Liver (tissue), 9 donors: Measurements from ENCODE around the gene NR5A2. TPM values are rescaled to one million over a fixed set of nuclear protein-coding genes. Genes with fewer than 3 reads are reported as not detected.

ENCODE experiments used
- DNase-seq: peaks from one replicate; pipeline ENCODE4 v3.0.0-alpha.2; 2017; ENCODE audit warnings: low spot score
- H3K27ac ChIP-seq, 2 donors: one replicate each; pipeline ENCODE4 v1.7.0; 2013; ENCODE audit warnings: inconsistent platforms in 2 of 2, low read length in 2 of 2, control low read depth in 1 of 2, low read depth in 1 of 2, mild to moderate bottlenecking in 1 of 2
- H3K27me3 ChIP-seq, 4 donors: one replicate each; pipeline versions ENCODE4 v1.6.1 to v1.7.0; 2013; ENCODE audit warnings: low read length in 3 of 4, inconsistent platforms in 1 of 4, mild to moderate bottlenecking in 1 of 4, moderate library complexity in 1 of 4; ENCODE audit not compliant: control insufficient read depth in 4 of 4, insufficient read depth in 4 of 4
- H3K36me3 ChIP-seq, 4 donors: one replicate each; pipeline versions ENCODE4 v1.6.1 to v1.7.0; 2013; ENCODE audit warnings: low read length in 3 of 4, mild to moderate bottlenecking in 3 of 4, low read depth in 1 of 4, moderate library complexity in 1 of 4; ENCODE audit not compliant: control insufficient read depth in 4 of 4, insufficient read depth in 3 of 4
- H3K4me1 ChIP-seq, 4 donors: one replicate each; pipeline versions ENCODE4 v1.6.1 to v1.7.0; 2013; ENCODE audit warnings: low read length in 3 of 4, mild to moderate bottlenecking in 3 of 4, moderate library complexity in 1 of 4; ENCODE audit not compliant: control insufficient read depth in 4 of 4, insufficient read depth in 4 of 4
- H3K4me3 ChIP-seq, 3 donors: one replicate each; pipeline versions ENCODE4 v1.6.1 to v1.7.0; 2013; ENCODE audit warnings: low read length in 3 of 3, control low read depth in 1 of 3, low read depth in 1 of 3, mild to moderate bottlenecking in 1 of 3
- H3K9ac ChIP-seq, 2 donors: one replicate each; pipeline ENCODE4 v1.7.0; 2013; ENCODE audit warnings: low read length in 2 of 2, mild to moderate bottlenecking in 2 of 2, moderate library complexity in 2 of 2, control low read depth in 1 of 2, low read depth in 1 of 2
- H3K9me3 ChIP-seq, 4 donors: one replicate each; pipeline versions ENCODE4 v1.6.1 to v1.7.0; 2013; ENCODE audit warnings: low read length in 3 of 4; ENCODE audit not compliant: control insufficient read depth in 4 of 4
- EGR1 ChIP-seq, 2 donors: IDR thresholded peaks; 2 replicates each; pipeline ENCODE4 v1.6.1; 2016 to 2018; ENCODE audit warnings: antibody characterized with exemption in 2 of 2, low read depth in 2 of 2
- FOXA1 ChIP-seq: IDR thresholded peaks from 2 replicates; pipeline ENCODE4 v1.6.1; 2016; ENCODE audit warnings: antibody characterized with exemption
- FOXA2 ChIP-seq: IDR thresholded peaks from 2 replicates; pipeline ENCODE4 v1.6.1; 2016; ENCODE audit warnings: antibody characterized with exemption
- GABPA ChIP-seq, 2 donors: IDR thresholded peaks in 1 of 2; conservative IDR thresholded peaks in 1 of 2; 2 replicates each; pipeline ENCODE4 v1.6.1; 2016; ENCODE audit warnings: antibody characterized with exemption in 2 of 2, mild to moderate bottlenecking in 1 of 2, moderate library complexity in 1 of 2
- HNF4A ChIP-seq, 2 donors: conservative IDR thresholded peaks; 2 replicates each; pipeline ENCODE4 v1.6.1; 2016; ENCODE audit warnings: antibody characterized with exemption in 2 of 2, mild to moderate bottlenecking in 2 of 2
- HNF4G ChIP-seq: IDR thresholded peaks from 2 replicates; pipeline ENCODE4 v1.6.1; 2016; ENCODE audit warnings: antibody characterized with exemption
- JUND ChIP-seq, 2 donors: IDR thresholded peaks; 2 replicates each; pipeline ENCODE4 v1.6.1; 2016; ENCODE audit warnings: antibody characterized with exemption in 2 of 2
- NR2F2 ChIP-seq: IDR thresholded peaks from 2 replicates; pipeline ENCODE4 v1.6.1; 2016; ENCODE audit warnings: antibody characterized with exemption
- RAD21 ChIP-seq, 2 donors: IDR thresholded peaks; 2 replicates each; pipeline ENCODE4 v1.6.1; 2016; ENCODE audit warnings: antibody characterized with exemption in 2 of 2, mild to moderate bottlenecking in 2 of 2
- RXRA ChIP-seq, 2 donors: IDR thresholded peaks; 2 replicates each; pipeline ENCODE4 v1.6.1; 2017 to 2018; ENCODE audit warnings: antibody characterized with exemption in 2 of 2, mild to moderate bottlenecking in 1 of 2
- SP1 ChIP-seq: IDR thresholded peaks from 2 replicates; pipeline ENCODE4 v1.6.1; 2018; ENCODE audit warnings: antibody characterized with exemption, mild to moderate bottlenecking
- TAF1 ChIP-seq: conservative IDR thresholded peaks from 2 replicates; pipeline ENCODE4 v1.6.1; 2016; ENCODE audit warnings: antibody characterized with exemption, mild to moderate bottlenecking
- YY1 ChIP-seq: IDR thresholded peaks from 2 replicates; pipeline ENCODE4 v1.6.1; 2016; ENCODE audit warnings: antibody characterized with exemption, mild to moderate bottlenecking
- WGBS: extraction: QIAGEN DNeasy Blood & Tissue Kit; methylation state at CpG from one replicate; pipeline ENCODE4 v1.1.7; 2013; 5-methylcytosine and 5-hydroxymethylcytosine counted together
- polyA plus RNA-seq, 2 donors: library from polyadenylated mRNA; stranded (reverse) in 1 of 2; unstranded in 1 of 2; fragments of 200-250 nt in 1 of 2; fragments of >200 nt in 1 of 2; fragmentation: Nextera tagmentation in 1 of 2; extraction: Ambion mirVana in 1 of 2; gene quantifications; one replicate each; pipeline versions ENCODE4 v1.2.1 to v1.2.3, GENCODE V29; 2013 to 2015
- total RNA-seq, 2 donors: library from RNA; depleted of rRNA; stranded (reverse); fragments of >200 nt; gene quantifications; one replicate each; pipeline ENCODE4 v1.2.3, GENCODE V29; 2014
- TF ChIP-seq, protein P1 (sequence below): IDR thresholded peaks from 2 replicates; pipeline ENCODE4 v1.6.1; 2016; ENCODE audit warnings: antibody characterized with exemption
- TF ChIP-seq, protein P2 (sequence below): fragments of 150-350 bp; IDR thresholded peaks from 2 replicates; pipeline ENCODE4 v1.5.1; 2017; ENCODE audit warnings: improper control_type of control experiment, low read depth, low read length; ENCODE audit not compliant: missing input control
- TF ChIP-seq, protein P3 (sequence below): IDR thresholded peaks from 2 replicates; pipeline ENCODE4 v1.6.1; 2016; ENCODE audit warnings: antibody characterized with exemption
- TF ChIP-seq, protein P4 (sequence below): IDR thresholded peaks from 2 replicates; pipeline ENCODE4 v1.6.1; 2016; ENCODE audit warnings: antibody characterized with exemption, mild to moderate bottlenecking
- TF ChIP-seq, protein P5 (sequence below): IDR thresholded peaks from 2 replicates; pipeline ENCODE4 v1.6.1; 2016; ENCODE audit warnings: antibody characterized with exemption
- donor health status: healthy.
- donor health status: healthy.
- donor health status: healthy.
- donor health status: healthy.
- donor health status: healthy.

NR5A2 gene
- total and polyA plus RNA-seq, 4 donors: 10.0 to 37.5 (median 21.1) TPM

DNA sequence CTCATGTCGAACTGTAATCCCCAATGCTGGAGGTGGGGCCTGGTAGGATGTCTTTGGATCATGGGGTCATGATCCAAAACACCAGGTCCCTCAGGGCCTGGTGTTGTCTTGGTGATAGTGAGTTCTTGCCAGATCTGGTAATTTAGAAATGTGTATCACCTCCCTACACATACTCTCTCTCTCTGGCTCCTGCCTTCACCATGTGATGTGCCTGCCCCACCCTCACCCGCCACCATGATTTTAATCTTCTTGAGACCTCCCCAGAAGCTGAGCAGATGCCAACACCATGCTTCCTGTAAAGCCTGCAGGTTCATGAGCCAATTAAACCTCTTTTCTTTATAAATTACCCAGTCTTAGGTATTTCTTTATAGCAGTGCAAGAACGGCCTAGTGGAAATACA lies 136.4 kb downstream of the NR5A2 start:
- H3K27ac ChIP-seq: no peak overlapping the region
- peaks cover 0 to 4% (median 0%) of the 10 kb centered on the region in 4 donors for H3K36me3 ChIP-seq
- no peak for TF ChIP-seq RXRA (IDR thresholded peaks at IDR 0.05)
- TF ChIP-seq, protein P1, sequence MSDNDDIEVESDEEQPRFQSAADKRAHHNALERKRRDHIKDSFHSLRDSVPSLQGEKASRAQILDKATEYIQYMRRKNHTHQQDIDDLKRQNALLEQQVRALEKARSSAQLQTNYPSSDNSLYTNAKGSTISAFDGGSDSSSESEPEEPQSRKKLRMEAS: no peak
- TF ChIP-seq, protein P2, sequence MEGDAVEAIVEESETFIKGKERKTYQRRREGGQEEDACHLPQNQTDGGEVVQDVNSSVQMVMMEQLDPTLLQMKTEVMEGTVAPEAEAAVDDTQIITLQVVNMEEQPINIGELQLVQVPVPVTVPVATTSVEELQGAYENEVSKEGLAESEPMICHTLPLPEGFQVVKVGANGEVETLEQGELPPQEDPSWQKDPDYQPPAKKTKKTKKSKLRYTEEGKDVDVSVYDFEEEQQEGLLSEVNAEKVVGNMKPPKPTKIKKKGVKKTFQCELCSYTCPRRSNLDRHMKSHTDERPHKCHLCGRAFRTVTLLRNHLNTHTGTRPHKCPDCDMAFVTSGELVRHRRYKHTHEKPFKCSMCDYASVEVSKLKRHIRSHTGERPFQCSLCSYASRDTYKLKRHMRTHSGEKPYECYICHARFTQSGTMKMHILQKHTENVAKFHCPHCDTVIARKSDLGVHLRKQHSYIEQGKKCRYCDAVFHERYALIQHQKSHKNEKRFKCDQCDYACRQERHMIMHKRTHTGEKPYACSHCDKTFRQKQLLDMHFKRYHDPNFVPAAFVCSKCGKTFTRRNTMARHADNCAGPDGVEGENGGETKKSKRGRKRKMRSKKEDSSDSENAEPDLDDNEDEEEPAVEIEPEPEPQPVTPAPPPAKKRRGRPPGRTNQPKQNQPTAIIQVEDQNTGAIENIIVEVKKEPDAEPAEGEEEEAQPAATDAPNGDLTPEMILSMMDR: no peak
- no peak for TF ChIP-seq EGR1 (IDR thresholded peaks at IDR 0.05; ENCODE audit: low read depth in 2 of 2)
- TF ChIP-seq, protein P3, sequence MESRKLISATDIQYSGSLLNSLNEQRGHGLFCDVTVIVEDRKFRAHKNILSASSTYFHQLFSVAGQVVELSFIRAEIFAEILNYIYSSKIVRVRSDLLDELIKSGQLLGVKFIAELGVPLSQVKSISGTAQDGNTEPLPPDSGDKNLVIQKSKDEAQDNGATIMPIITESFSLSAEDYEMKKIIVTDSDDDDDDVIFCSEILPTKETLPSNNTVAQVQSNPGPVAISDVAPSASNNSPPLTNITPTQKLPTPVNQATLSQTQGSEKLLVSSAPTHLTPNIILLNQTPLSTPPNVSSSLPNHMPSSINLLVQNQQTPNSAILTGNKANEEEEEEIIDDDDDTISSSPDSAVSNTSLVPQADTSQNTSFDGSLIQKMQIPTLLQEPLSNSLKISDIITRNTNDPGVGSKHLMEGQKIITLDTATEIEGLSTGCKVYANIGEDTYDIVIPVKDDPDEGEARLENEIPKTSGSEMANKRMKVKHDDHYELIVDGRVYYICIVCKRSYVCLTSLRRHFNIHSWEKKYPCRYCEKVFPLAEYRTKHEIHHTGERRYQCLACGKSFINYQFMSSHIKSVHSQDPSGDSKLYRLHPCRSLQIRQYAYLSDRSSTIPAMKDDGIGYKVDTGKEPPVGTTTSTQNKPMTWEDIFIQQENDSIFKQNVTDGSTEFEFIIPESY: no peak
- TF ChIP-seq NR2F2: no peak
- TF ChIP-seq, protein P4, sequence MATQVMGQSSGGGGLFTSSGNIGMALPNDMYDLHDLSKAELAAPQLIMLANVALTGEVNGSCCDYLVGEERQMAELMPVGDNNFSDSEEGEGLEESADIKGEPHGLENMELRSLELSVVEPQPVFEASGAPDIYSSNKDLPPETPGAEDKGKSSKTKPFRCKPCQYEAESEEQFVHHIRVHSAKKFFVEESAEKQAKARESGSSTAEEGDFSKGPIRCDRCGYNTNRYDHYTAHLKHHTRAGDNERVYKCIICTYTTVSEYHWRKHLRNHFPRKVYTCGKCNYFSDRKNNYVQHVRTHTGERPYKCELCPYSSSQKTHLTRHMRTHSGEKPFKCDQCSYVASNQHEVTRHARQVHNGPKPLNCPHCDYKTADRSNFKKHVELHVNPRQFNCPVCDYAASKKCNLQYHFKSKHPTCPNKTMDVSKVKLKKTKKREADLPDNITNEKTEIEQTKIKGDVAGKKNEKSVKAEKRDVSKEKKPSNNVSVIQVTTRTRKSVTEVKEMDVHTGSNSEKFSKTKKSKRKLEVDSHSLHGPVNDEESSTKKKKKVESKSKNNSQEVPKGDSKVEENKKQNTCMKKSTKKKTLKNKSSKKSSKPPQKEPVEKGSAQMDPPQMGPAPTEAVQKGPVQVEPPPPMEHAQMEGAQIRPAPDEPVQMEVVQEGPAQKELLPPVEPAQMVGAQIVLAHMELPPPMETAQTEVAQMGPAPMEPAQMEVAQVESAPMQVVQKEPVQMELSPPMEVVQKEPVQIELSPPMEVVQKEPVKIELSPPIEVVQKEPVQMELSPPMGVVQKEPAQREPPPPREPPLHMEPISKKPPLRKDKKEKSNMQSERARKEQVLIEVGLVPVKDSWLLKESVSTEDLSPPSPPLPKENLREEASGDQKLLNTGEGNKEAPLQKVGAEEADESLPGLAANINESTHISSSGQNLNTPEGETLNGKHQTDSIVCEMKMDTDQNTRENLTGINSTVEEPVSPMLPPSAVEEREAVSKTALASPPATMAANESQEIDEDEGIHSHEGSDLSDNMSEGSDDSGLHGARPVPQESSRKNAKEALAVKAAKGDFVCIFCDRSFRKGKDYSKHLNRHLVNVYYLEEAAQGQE: no peak
- TF ChIP-seq, protein P5, sequence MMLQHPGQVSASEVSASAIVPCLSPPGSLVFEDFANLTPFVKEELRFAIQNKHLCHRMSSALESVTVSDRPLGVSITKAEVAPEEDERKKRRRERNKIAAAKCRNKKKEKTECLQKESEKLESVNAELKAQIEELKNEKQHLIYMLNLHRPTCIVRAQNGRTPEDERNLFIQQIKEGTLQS: no peak
- TF ChIP-seq TAF1: no peak
- no peak for TF ChIP-seq SP1
- TF ChIP-seq HNF4A (conservative IDR thresholded peaks at IDR 0.05): no peak
- TF ChIP-seq GABPA (IDR thresholded peaks at IDR 0.05 in 1 of 2, conservative IDR thresholded peaks at IDR 0.05 in 1 of 2): no peak
- no peak for TF ChIP-seq HNF4G
- TF ChIP-seq RAD21 (IDR thresholded peaks at IDR 0.05): no peak
- no peak for TF ChIP-seq YY1
- no peak for TF ChIP-seq FOXA1
- no peak for TF ChIP-seq FOXA2
- no peak for TF ChIP-seq JUND (IDR thresholded peaks at IDR 0.05)
- peaks cover 1 to 30% (median 12%) of the 10 kb centered on the region in 4 donors for H3K4me1 ChIP-seq
- H3K4me3 ChIP-seq: no peak overlapping the region
- no peaks in the 10 kb centered on the region for H3K27me3 ChIP-seq
- no peak overlapping the region for H3K9ac ChIP-seq
- no peaks in the 10 kb centered on the region for H3K9me3 ChIP-seq
- DNase-seq: no peak
- 96% methylated on average over 3 of the region's 3 CpGs for WGBS
